HCT116 (cell line): Measurements from ENCODE around the gene CIDEC. TPM values are rescaled to one million over a fixed set of nuclear protein-coding genes. Genes with fewer than 3 reads are reported as not detected.

Source experiments
- ATAC-seq: fragments of 200-7000 bp; cut with Tn5 transposase; 2 replicates; pipeline ENCODE4 v1.9.1; 2020; ENCODE audit warnings: mild to moderate bottlenecking, moderate library complexity
- BruUV-seq: library from RNA; stranded (reverse); fragments of 400-500 nt; replicated peaks from 2 replicates; lab custom pipeline; 2021; lab: Mats Ljungman, UMichigan
- CTCF ChIA-PET: fragments of 300-600 bp; sonication (Branson Sonifier 250); formaldehyde crosslinking; loops from one replicate; lab custom pipeline; 2021; ENCODE audit warnings: antibody characterized with exemption; lab: Charles Lee
- POLR2A ChIA-PET: fragments of 300-600, 350-600 bp; sonication (Branson Sonifier 250); formaldehyde crosslinking; loops from one replicate; lab custom pipeline; 2021; ENCODE audit warnings: antibody characterized with exemption; lab: Charles Lee
- RAD21 ChIA-PET, 2 experiments: fragments of 300-600 bp; sonication (Branson Sonifier 250); formaldehyde crosslinking; loops; one replicate each; lab custom pipeline; 2023; ENCODE audit warnings: low total read pairs in 2 of 2; ENCODE audit not compliant: uncharacterized antibody in 2 of 2, unreplicated experiment in 2 of 2, low non-redundant PET in 1 of 2; lab: Charles Lee
- DNase-seq: peaks from one replicate; pipeline ENCODE4 v3.0.0-alpha.2; 2010; ENCODE audit warnings: low read depth, low spot score
- H2AFZ ChIP-seq: fragments of 200-600 bp; shearing (Covaris generic), sonication (generic); 2 replicates; pipeline ENCODE4 v1.6.1; 2017; ENCODE audit warnings: low read depth, mixed run types, mixed read lengths, antibody characterized with exemption, low read length; ENCODE audit not compliant: poor library complexity, severe bottlenecking
- H3K27ac ChIP-seq: 2 replicates; pipeline ENCODE4 v1.5.1; 2012; ENCODE audit warnings: low read depth, low read length
- H3K27me3 ChIP-seq: fragments of 200-600 bp; sonication (generic); 2 replicates; pipeline ENCODE4 v1.6.1; 2016; ENCODE audit warnings: mixed run types, low read length, mixed read lengths; ENCODE audit not compliant: insufficient read depth
- H3K36me3 ChIP-seq, 2 experiments: fragments of 200-500 bp in 1 of 2; fragments of 200-600 bp in 1 of 2; sonication (Bioruptor generic) in 1 of 2; sonication (generic) in 1 of 2; 2 replicates each; pipeline versions ENCODE4 v1.5.1 to v1.6.1; 2014 to 2016; ENCODE audit warnings: low read length in 2 of 2, inconsistent platforms in 1 of 2, mixed read lengths in 1 of 2, mixed run types in 1 of 2; ENCODE audit not compliant: insufficient read depth in 2 of 2, control insufficient read depth in 1 of 2
- H3K4me1 ChIP-seq, 2 experiments: fragments of 200-600 bp in 1 of 2; sonication (generic) in 1 of 2; 2 replicates each; pipeline versions ENCODE4 v1.5.1 to v1.6.1; 2012 to 2017; ENCODE audit warnings: low read length in 2 of 2, inconsistent platforms in 1 of 2, mild to moderate bottlenecking in 1 of 2, mixed read lengths in 1 of 2, mixed run types in 1 of 2, moderate library complexity in 1 of 2; ENCODE audit not compliant: insufficient read depth in 2 of 2, control insufficient read depth in 1 of 2
- H3K4me2 ChIP-seq: fragments of 200-600 bp; sonication (generic); 2 replicates; pipeline ENCODE4 v1.6.1; 2017; ENCODE audit warnings: mixed run types, low read length, mixed read lengths
- H3K4me3 ChIP-seq, 2 experiments: fragments of 200-600 bp in 1 of 2; sonication (generic) in 1 of 2; replicated peaks in 1 of 2; 2 replicates each; pipeline ENCODE4 v1.5.1; 2011 to 2016; ENCODE audit warnings: low read length in 2 of 2, control low read depth in 1 of 2, low read depth in 1 of 2, mild to moderate bottlenecking in 1 of 2, mixed read lengths in 1 of 2, mixed run types in 1 of 2
- H3K79me2 ChIP-seq: fragments of 200-600 bp; sonication (generic); 2 replicates; pipeline ENCODE4 v1.6.1; 2017; ENCODE audit warnings: mild to moderate bottlenecking, mixed run types, low read length, moderate library complexity, mixed read lengths; ENCODE audit not compliant: insufficient read depth
- H3K9ac ChIP-seq: fragments of 200-600 bp; sonication (generic); 2 replicates; pipeline ENCODE4 v1.6.1; 2016; ENCODE audit warnings: low read length, mixed read lengths
- H3K9me2 ChIP-seq: fragments of 200-600 bp; sonication (generic), shearing (Covaris generic); 2 replicates; pipeline ENCODE4 v1.6.1; 2017; ENCODE audit warnings: mixed run types, mild to moderate bottlenecking, moderate library complexity; ENCODE audit not compliant: insufficient read depth
- H3K9me3 ChIP-seq, 2 experiments: fragments of 200-500 bp in 1 of 2; fragments of 200-600 bp in 1 of 2; sonication (Bioruptor generic) in 1 of 2; sonication (generic) in 1 of 2; 2 replicates each; pipeline ENCODE4 v1.6.1; 2014 to 2017; ENCODE audit warnings: low read length in 2 of 2, mixed read lengths in 2 of 2, inconsistent platforms in 1 of 2, low read depth in 1 of 2, mild to moderate bottlenecking in 1 of 2, mixed run types in 1 of 2, moderate library complexity in 1 of 2; ENCODE audit not compliant: control insufficient read depth in 1 of 2, insufficient read depth in 1 of 2
- H4K20me1 ChIP-seq: fragments of 200-600 bp; sonication (generic), shearing (Covaris generic); 2 replicates; pipeline ENCODE4 v1.6.1; 2017; ENCODE audit warnings: mixed run types, mild to moderate bottlenecking, moderate library complexity; ENCODE audit not compliant: insufficient read depth
- CEBPB ChIP-seq: IDR thresholded peaks from 2 replicates; pipeline ENCODE4 v1.6.1; 2012; ENCODE audit warnings: low read depth
- ELF1 ChIP-seq: IDR thresholded peaks from 2 replicates; pipeline ENCODE4 v1.6.1; 2012; ENCODE audit warnings: low read depth, borderline replicate concordance
- EZH2 ChIP-seq: fragments of 200-600 bp; sonication (generic); IDR thresholded peaks from 2 replicates; pipeline ENCODE4 v1.6.1; 2017; ENCODE audit warnings: antibody characterized with exemption, mixed run types
- EZH2phosphoT487 ChIP-seq: fragments of 200-600 bp; IDR thresholded peaks from 2 replicates; pipeline ENCODE4 v1.6.1; 2018; ENCODE audit warnings: antibody characterized with exemption, borderline replicate concordance
- MAX ChIP-seq: IDR thresholded peaks from 2 replicates; pipeline ENCODE4 v1.6.1; 2012
- POLR2A ChIP-seq: IDR thresholded peaks from 2 replicates; pipeline ENCODE4 v1.7.0; 2011; ENCODE audit warnings: borderline replicate concordance; ENCODE audit not compliant: insufficient read depth, insufficient read length; ENCODE audit errors: extremely low read depth
- POLR2AphosphoS5 ChIP-seq: IDR thresholded peaks from 2 replicates; pipeline ENCODE4 v1.6.1; 2011; ENCODE audit warnings: mild to moderate bottlenecking, low read depth, low read length, moderate library complexity
- SIN3A ChIP-seq: IDR thresholded peaks from 2 replicates; pipeline ENCODE4 v1.6.1; 2012; ENCODE audit warnings: low read depth
- SRF ChIP-seq: IDR thresholded peaks from 2 replicates; pipeline ENCODE4 v1.6.1; 2012; ENCODE audit warnings: low read depth
- TCF7L2 ChIP-seq: IDR thresholded peaks from 2 replicates; pipeline ENCODE4 v1.7.0; 2011; ENCODE audit warnings: borderline replicate concordance, inconsistent platforms; ENCODE audit not compliant: insufficient read depth, insufficient read length; ENCODE audit errors: extremely low read depth
- ZBTB33 ChIP-seq: IDR thresholded peaks from 2 replicates; pipeline ENCODE4 v1.6.1; 2011; ENCODE audit warnings: mild to moderate bottlenecking, low read length, moderate library complexity; ENCODE audit not compliant: insufficient replicate concordance; ENCODE audit errors: extremely low read depth
- intact Hi-C: fragments of 100-400 bp; cut with micrococcal nuclease; formaldehyde crosslinking; loops from 2 replicates; pipeline ENCODE4 v1.10.0; 2022
- total RNA-seq: library from RNA; stranded (reverse); gene quantifications from one replicate; pipeline ENCODE4 v1.2.1, GENCODE V29; 2021; ENCODE audit not compliant: unreplicated experiment

Gene CIDEC
- total RNA-seq, 1 experiment from 2014 or later = not detected

GRCh38 chr3:9912294-9912935, 32.4 kb upstream of the CIDEC start:
- Histone ChIP-seq H3K36me3 (no peaks in the 10 kb centered on the region; a peak in 1 of 4 replicates), H3K4me2 (no peak overlapping the region), H2AFZ (no peak overlapping the region), H3K9me3 (no peaks in the 10 kb centered on the region), H3K79me2 (no peaks in the 10 kb centered on the region), H3K9ac (no peak overlapping the region), H3K27me3 (no peaks in the 10 kb centered on the region), H3K4me3 (no peak overlapping the region), H3K27ac (no peak overlapping the region), H4K20me1 (no peaks in the 10 kb centered on the region), H3K4me1 (peaks cover 4 to 12% of the 10 kb centered on the region in 2 experiments; a peak in 3 of 4 replicates), H3K9me2 (no peaks in the 10 kb centered on the region)
- ChIA-PET CTCF (no interaction called here), RAD21 (no interaction called here), POLR2A (no interaction called here)
- ATAC-seq (no peak), DNase-seq (no peak)
- no peak for TF ChIP-seq ELF1
- TF ChIP-seq EZH2phosphoT487 = no peak
- TF ChIP-seq EZH2 = no peak
- no peak for TF ChIP-seq ZBTB33
- no peak for TF ChIP-seq SRF
- no peak for TF ChIP-seq TCF7L2
- TF ChIP-seq CEBPB = no peak
- no peak for TF ChIP-seq SIN3A
- TF ChIP-seq POLR2AphosphoS5 = no peak
- no peak for TF ChIP-seq MAX
- no peak for TF ChIP-seq POLR2A
- no TSS peak for BruUV-seq
- intact Hi-C loops = no loop called here
